ENCODE measurements around the gene TNPO3. TPM values are rescaled to one million over a fixed set of nuclear protein-coding genes. Genes with fewer than 3 reads are reported as not detected.

TNPO3 gene
- total and polyA plus RNA-seq, 2 donors from 2014 or later = 20.1 to 35.7 TPM

- no peaks in the 10 kb centered on the region for H3K9me3 ChIP-seq (ENCODE audit: control insufficient read depth in 2 of 3, insufficient read depth in 1 of 3, low read length in 3 of 3)
- no peak for DNase-seq
- no peaks in the 10 kb centered on the region for H3K36me3 ChIP-seq (ENCODE audit: control insufficient read depth in 2 of 3, insufficient read depth in 3 of 3, low read length in 3 of 3)
- H3K9ac ChIP-seq (ENCODE audit: low read length in 3 of 3) = no peak overlapping the region
- H3K27me3 ChIP-seq (ENCODE audit: control insufficient read depth, insufficient read depth, low read length) = no peaks in the 10 kb centered on the region
- no peak overlapping the region for H3K4me3 ChIP-seq (ENCODE audit: low read length in 3 of 3)
- H3K27ac ChIP-seq (ENCODE audit: low read depth in 2 of 2, low read length in 2 of 2) = no peak overlapping the region
- intact Hi-C loops (cut with DNase I) = no loop called here
- no peaks in the 10 kb centered on the region for H3K4me1 ChIP-seq (ENCODE audit: control insufficient read depth in 2 of 3, insufficient read depth in 2 of 3, low read depth in 1 of 3, low read length in 3 of 3)
- no peak for TF ChIP-seq CTCF (IDR thresholded peaks at IDR 0.05; ENCODE audit: borderline replicate concordance, extremely low read depth, insufficient read depth)
- FAIRE-seq = no peak
These were observed 30.1 kb upstream of the TNPO3 start for GRCh38 chr7:129084801-129085551.

GRCh38 chr7:129083525-129083924 lies 28.6 kb upstream of the TNPO3 start:
- H3K4me3 ChIP-seq (ENCODE audit: low read length in 3 of 3) = no peak overlapping the region
- no peaks in the 10 kb centered on the region for H3K36me3 ChIP-seq (ENCODE audit: control insufficient read depth in 2 of 3, insufficient read depth in 3 of 3, low read length in 3 of 3)
- H3K4me1 ChIP-seq (ENCODE audit: control insufficient read depth in 2 of 3, insufficient read depth in 2 of 3, low read depth in 1 of 3, low read length in 3 of 3) = no peaks in the 10 kb centered on the region
- no peak for TF ChIP-seq CTCF (IDR thresholded peaks at IDR 0.05; ENCODE audit: borderline replicate concordance, extremely low read depth, insufficient read depth)
- H3K9me3 ChIP-seq (ENCODE audit: control insufficient read depth in 2 of 3, insufficient read depth in 1 of 3, low read length in 3 of 3) = no peaks in the 10 kb centered on the region
- H3K9ac ChIP-seq (ENCODE audit: low read length in 3 of 3) = no peak overlapping the region
- no peaks in the 10 kb centered on the region for H3K27me3 ChIP-seq (ENCODE audit: control insufficient read depth, insufficient read depth, low read length)
- DNase-seq (no peak), FAIRE-seq (no peak)
- H3K27ac ChIP-seq (ENCODE audit: low read depth in 2 of 2, low read length in 2 of 2) = no peak overlapping the region
- intact Hi-C loops (cut with DNase I) = no loop called here

GRCh38 chr7:129078455-129078854 lies 23.5 kb upstream of the TNPO3 start:
- Histone ChIP-seq H3K27ac (ENCODE audit: low read depth in 2 of 2, low read length in 2 of 2) (no peak overlapping the region), H3K4me1 (ENCODE audit: control insufficient read depth in 2 of 3, insufficient read depth in 2 of 3, low read depth in 1 of 3, low read length in 3 of 3) (no peaks in the 10 kb centered on the region), H3K9me3 (ENCODE audit: control insufficient read depth in 2 of 3, insufficient read depth in 1 of 3, low read length in 3 of 3) (no peaks in the 10 kb centered on the region), H3K9ac (ENCODE audit: low read length in 3 of 3) (no peak overlapping the region), H3K36me3 (ENCODE audit: control insufficient read depth in 2 of 3, insufficient read depth in 3 of 3, low read length in 3 of 3) (no peaks in the 10 kb centered on the region), H3K4me3 (ENCODE audit: low read length in 3 of 3) (no peak overlapping the region), H3K27me3 (ENCODE audit: control insufficient read depth, insufficient read depth, low read length) (no peaks in the 10 kb centered on the region)
- no peak for FAIRE-seq
- intact Hi-C loops (cut with DNase I) = no loop called here
- TF ChIP-seq CTCF (IDR thresholded peaks at IDR 0.05; ENCODE audit: borderline replicate concordance, extremely low read depth, insufficient read depth) = no peak
- no peak for DNase-seq

GRCh38 chr7:129076886-129077285 lies 22.0 kb upstream of the TNPO3 start:
- TF ChIP-seq CTCF (IDR thresholded peaks at IDR 0.05; ENCODE audit: borderline replicate concordance, extremely low read depth, insufficient read depth) = no peak
- Histone ChIP-seq H3K4me3 (ENCODE audit: low read length in 3 of 3) (no peak overlapping the region), H3K9ac (ENCODE audit: low read length in 3 of 3) (no peak overlapping the region), H3K27ac (ENCODE audit: low read depth in 2 of 2, low read length in 2 of 2) (no peak overlapping the region), H3K36me3 (ENCODE audit: control insufficient read depth in 2 of 3, insufficient read depth in 3 of 3, low read length in 3 of 3) (no peaks in the 10 kb centered on the region), H3K4me1 (ENCODE audit: control insufficient read depth in 2 of 3, insufficient read depth in 2 of 3, low read depth in 1 of 3, low read length in 3 of 3) (no peaks in the 10 kb centered on the region), H3K27me3 (ENCODE audit: control insufficient read depth, insufficient read depth, low read length) (no peaks in the 10 kb centered on the region), H3K9me3 (ENCODE audit: control insufficient read depth in 2 of 3, insufficient read depth in 1 of 3, low read length in 3 of 3) (no peaks in the 10 kb centered on the region)
- no peak for FAIRE-seq
- no peak for DNase-seq
- intact Hi-C loops (cut with DNase I) = no loop called here
